ENCODE results near the gene GPR107.

GPR107 gene

DNA sequence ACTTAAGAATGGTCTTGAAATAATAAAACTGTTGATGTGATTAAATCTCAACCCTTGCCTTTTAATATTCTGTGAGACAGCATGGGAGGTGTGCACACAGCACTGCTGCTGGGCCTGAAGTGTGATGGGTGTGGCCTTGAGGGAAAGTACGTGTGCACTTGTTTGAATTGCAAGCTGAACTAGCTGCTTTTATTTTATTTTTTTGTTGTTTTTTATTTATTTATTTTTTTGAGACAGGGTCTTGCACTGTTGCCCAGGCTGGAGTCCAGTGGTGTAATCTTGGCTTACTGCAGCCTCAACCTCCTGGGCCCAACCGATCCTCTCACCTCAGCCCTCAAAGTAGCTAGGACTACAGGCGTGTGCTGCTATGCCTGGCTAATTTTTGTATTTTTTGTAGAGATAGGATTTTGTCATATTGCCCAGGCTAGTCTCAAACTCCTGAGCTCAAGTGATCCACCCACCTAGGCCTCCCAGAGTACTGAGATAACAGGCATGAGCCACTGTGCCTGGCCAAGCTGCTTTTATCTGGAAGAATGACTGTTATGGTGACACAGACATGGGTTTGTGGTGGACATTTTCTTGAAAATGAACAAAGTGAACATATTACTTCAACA, 58.9 kb downstream of the GPR107 start:
- no peak for DNase-seq

DNA sequence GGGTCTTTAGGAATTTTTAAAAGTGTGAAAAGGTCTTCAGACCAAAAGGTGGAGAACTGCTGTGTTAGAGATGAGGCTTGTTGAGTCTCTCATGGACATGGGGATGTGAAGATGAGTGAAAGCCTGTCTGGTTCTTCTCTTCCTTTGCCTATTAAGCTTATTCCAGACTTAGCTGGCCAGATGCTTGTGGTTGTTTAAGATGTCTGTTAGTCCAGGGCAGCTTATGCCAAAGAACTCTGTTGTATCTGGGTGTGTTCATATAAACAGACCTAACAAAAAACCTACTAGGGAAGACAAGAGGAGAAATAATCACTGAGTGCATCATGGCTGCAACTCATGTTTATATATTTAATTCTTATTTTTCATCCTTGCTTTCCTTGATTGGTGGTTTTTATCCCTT, 61.0 kb downstream of the GPR107 start:
- DNase-seq, result no peak

DNA sequence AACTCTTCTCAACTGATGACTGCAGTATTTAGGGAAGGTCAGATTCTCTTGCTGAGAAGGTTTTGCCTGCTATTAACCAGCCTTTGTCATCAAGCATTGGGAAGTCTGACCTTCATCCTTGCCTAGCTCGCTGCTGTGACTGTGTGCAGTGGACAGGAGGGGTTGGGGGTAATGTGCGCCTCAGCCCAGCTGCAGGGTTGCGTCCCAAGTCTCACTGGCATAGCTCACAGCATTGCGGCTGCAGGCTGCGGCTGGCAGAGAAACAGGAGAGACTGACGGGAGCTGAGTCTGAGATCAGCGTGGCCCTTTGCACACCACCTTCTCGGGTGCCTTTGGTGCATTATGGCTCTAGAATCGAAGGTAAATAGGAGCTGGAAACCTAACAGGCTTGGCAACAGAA, 62.6 kb downstream of the GPR107 start:
- DNase-seq, result no peak

DNA sequence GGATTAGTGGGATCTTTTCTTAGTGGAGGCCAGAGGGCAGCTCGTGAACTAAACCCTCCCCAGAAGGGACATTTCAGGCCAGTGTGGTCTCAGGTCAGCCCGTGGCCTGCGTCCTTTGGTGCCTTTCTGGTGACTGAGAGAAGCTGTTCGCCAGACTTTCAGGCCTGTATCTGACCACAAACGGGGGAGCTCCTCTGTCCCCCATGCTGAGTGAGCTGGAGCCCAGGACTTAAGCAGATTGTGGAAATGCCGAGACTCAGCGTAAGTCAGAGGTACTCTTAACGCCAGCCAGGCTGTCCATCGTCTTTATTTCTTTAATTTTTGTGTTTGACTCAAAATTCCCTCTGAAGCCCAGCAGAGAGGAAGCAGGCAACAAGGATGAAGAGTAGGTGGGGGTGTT, 63.7 kb downstream of the GPR107 start:
- DNase-seq, result no peak

DNA sequence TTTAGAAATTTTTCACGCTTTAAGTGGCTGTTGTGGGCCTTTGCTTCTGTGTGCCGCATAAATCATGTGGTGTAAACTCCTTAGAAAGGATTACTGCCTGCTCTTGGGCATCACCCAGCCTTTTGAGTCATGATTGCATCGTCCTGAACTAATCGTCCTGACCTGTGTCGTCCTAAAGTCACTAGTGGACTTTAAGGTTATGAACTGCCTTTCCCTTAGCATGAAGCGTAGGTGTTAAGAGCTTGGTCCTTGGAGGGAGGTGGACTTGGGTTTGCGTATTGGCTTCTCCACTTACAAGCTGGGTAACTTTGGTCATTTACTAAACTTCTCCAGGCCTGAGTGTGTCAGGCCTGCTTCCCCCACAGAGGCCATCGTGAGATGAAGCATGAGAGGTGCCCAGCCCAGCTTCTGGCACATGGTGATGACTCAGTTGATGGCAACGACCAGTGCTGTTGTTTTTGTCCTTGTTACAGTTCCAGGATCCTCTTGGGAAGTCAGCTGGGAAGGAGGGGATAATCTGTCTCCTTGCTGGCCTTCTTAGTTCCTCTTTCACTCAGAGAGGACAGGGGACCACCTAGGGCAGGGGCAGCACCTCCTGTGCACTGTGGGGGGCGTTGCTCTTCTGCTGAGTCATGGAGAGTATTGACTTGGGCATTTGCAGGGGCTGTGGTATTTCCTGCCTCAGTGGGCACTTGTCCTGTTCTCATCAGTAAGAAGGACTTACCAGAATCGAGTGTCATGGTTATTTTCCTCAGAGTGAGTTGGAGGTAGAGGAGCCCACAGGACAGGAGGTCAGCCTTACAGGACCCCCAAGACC, 64.3 kb downstream of the GPR107 start:
- no peak for DNase-seq

DNA sequence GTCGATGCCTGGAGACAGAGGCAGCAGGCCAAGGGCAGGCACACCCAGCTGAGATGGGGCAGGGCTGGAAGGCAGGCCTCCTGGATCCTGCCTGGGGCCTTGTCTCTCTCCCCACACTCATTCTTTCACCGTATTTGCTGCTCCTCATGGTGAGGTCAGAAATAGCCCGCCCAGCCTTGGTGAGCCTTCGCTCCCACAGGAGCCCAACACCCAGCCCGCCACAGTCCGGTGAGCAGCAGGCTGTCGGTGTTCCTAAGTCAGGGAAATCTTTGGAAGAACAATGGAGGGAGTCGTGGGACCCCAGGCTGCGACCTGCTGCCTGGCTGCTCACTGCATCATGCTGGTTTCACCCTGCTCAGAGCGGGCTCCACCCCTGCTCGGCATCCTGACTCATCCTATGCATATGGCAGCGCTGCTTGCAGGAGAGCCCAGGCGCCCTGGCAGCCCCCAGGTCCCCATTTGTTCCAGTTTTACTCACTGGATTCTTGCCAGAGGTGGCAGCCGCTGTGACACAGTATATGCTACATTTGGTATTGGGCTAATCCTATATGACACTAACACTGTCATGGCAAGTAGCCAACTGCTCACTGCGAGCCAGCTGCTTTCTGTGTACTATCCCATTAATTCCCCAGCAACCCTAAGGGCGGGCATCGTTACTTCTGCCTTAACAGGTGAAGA, 65.3 kb downstream of the GPR107 start:
- DNase-seq, result no peak

DNA sequence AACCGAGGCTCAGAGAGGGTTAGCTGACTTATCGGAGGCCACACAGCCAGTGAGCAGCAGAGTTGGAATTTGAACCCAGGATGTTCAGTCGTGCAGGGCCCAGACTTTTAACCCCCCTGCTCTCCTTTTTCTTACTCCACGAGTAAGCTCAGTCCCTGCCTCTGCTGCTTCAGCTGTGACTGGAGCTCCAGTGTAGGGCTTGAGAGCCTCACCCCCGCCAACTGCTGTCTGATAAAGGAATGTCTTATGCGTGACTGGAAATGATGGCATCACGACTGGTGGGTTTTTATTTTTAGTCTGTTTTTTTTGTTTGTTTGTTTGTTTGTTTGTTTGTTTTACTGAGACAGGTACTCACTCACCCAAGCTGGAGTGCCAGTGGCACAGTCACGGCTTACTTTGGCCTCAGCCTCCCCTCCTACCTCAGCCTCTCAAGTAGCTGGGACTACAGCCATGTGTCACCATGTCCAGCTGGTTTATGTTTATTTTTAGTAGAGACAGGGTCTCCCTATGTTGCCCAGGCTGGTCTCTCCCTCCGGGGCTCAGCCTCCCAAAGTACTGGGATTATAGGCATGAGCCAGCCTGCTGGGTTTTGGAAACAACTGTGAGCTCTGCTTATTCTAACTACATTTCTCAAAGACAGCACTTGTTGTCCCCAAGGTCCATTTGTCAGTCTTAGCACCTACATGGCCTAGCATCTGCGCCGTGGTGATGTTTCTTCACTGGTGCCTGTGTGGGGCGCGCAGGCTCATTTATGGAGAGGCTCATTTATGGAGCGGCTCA, 66.0 kb downstream of the GPR107 start:
- no peak for DNase-seq

DNA sequence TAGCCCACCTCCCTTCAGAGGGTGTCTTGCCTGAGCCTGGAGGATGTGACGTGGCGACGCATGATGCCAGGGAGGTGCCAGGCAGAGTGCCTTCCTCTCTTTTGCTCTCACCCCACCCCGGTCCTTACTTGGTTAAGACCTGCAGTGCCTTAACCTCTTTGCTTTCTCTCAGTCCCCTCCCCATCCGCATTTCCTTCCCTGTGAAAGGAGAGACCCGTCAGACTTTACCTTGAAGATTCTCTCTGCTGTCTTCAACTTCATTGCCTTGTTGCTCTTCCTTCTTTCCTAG, 66.5 kb downstream of the GPR107 start:
- DNase-seq, result no peak

DNA sequence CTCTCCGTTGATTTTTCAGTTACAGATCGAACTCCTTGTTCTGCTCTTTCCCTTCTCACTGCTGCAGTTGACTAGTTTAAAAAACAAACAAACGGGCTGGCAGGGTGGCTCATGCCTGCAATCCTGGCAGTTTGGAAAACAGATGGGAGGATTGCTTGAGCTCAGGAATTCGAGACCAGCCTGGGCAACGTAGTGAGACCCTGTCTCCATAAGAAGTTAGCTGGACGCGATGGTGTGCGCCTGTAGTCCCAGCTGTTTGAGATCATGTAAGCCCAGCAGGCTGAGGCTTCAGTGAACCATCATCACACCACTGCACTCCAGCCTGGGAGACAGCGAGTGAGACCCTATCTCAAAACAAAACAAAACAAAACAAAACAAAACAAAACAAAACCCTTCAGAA, 67.1 kb downstream of the GPR107 start:
- no peak for DNase-seq

DNA sequence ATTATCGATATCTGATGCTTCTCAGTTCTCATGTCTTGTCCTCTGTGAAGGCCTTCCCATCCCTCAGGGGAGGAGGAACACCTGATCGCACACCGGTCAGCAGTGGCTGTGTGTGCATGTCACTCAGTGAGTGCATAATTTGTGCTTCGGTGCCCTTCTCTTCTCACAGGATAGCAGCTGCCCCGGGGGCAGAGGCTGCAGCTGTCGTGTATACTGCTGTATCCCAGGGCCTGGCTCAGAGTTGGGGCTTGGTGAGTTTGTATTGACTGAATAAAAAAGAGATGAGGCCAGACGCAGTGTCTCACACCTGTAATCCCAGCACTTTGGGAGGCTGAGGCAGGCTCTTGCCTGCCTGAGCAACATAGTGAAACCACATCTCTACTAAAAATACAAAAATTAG, 68.8 kb downstream of the GPR107 start:
- DNase-seq, result no peak

DNA sequence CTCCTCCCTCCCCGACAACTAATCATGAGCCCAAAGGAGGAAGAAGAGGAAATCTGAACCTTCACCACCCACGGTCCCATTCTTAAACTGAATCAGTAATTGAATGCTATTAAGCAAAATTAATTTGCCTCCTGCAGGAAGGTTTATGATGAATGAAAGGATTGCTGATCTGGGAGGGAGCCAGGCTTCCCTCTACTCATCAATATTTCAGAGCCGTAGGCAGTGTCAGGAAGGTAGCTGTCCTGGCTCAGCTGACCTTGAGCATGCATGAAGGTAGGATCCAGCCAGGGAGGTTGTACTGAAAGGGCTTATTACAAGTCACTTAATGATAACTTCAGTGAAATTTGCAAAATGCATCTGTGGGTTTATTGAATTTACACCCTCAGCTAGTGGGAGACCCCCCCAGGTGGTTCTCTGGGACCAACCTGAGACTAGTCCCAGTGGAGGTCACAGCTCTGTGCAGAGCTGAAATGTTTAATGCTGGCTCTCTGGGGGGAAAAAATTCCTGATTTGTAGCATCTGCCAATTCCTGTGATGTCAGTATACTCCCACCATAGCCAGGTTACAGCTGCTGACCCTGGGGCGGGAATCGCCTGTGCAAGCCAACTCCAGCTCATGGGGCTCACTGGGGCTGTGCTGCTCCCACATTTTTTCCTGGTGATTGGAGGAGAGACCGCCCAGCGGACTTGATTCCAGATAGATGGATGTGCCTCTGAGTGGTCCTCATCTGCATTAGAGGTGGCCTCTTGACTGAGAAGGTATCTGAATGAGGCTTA, 70.6 kb downstream of the GPR107 start:
- DNase-seq, result no peak

DNA sequence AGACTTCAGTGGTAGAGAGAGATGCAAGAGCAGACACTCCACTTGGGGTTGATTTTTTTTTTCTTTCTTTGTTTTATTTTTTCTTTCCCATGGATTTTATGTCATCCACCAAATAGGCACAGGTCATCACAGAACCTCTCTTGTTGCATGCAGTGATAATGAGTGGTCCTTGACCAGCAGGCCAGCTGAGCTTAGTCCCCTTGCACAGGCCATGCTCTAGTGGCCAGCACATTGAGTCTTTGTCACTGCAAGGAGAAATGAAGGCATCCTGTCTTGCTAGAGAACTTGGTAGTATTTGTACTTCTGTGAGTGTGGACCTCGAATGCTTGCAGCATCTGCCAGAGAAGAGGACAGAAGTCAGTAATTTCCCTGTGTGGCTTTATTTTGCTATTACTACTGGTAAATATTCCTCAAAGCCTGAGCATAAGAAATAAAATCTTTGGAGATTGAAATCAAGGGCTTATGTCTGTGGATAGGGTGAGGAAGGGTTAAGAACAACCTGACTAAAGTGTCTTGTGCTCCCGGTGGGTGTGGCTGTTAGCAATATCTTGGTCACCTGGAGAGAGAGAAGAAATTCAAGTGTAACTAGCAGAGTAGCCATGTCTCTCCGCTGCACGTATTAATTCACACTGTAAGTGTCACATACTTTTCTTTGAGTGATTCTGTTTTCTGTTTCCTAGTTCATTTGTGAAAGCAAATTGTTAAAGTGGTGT, 73.2 kb downstream of the GPR107 start:
- no peak for DNase-seq

DNA sequence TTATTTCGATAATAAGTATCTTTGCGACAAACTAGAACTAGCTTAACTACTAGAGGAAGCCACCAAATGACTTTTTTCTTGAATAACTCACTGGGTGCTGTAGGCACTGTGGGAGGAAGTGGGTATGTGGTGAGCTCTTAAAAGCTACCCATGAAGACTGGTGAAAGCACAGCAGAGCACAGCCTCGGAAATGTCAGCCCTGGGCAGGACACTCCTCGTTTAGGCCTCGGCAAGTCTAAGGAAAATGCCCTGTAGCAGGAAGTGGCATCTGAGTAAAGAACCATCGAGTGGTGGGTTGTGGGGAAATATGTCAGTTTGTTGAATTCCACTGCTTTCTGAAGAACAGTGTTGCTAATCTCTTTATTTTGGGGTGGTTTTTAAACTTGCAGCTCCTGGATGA, 74.5 kb downstream of the GPR107 start:
- DNase-seq, result peak; percentile 21 to 91 (median 64)

DNA sequence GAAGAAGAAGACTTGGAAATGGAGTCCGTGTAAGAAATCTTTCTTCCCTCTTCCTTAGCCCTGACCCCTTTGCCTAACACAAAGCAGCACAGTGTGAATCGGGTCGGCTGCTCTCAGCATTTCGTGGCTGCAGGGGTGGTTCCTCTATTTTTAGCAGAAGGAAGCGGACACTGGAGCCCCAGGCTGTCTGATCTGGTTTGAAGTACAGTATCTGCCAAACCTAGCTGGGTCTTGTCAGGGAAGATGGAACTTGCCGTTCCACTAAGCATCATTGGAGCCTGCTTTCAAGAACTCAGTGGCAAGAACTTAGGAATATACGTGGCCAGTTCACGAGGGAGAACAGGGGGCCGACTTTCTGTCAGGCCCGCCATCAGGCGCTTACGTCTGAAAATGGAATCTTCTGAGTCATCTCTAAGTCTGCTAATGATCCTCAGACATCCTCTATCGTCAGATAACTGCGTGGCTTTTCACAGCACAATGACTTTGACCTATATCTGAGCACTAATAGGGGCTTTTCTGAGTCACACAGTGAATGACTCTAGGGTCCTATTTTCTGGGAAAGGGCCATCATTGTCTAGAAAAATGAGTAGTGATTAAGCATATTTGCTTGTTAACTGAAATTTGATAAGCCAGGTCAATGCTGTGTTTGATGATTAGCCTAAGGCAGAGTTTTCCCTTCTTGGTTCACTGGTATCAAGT, 75.2 kb downstream of the GPR107 start:
- DNase-seq, result peak in 4 of 5 donors; percentile 27 to 87 (median 50)

DNA sequence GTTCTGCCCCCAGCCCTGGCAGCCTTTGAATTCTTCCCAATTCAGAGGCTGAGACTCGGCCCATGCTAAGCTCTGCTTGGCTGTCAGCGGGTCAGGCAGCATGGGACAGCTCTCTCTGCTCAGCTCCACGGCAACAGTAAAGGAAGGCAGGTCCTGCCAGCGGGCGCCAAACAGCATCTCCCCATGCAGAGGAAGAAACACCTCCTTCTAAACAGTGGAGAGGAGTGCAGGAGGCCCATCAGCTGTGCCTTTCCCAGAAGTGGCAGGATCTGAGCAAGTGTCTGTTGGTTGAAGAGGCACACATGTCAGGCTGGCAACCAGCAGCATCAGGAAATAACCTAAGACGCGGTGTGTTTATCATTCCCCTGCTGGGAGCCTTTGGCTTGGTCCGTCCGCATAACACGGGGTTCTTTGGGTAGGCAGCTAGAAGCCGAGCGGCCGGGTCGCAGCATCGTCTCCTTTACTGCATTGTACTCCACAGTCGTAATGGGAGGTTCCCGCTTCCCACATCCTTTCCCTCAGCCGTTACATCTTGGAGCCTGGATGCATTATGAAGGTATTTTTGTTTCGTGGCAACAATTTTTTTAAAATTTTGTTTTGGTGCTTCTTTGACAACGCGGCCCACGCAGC, 75.8 kb downstream of the GPR107 start:
- DNase-seq, result no peak

DNA sequence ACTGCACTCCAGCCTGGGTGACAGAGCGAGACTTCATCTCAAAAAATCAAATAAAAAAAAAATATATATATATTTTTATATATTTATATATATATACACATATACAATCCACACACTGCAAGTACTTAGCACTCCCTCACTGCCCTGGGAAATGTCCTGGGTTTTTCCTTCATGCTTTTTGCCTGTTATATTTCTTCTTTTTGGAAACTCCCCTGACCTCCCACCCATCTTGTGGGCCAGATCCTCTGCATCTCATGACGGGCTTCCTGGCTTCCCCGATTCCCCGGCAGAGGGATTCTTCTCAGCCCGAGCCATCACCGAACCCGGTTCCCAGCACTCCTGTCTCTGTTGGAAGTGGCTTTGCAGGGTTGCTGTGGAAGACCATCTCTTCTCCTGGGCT, 79.0 kb downstream of the GPR107 start:
- no peak for DNase-seq

DNA sequence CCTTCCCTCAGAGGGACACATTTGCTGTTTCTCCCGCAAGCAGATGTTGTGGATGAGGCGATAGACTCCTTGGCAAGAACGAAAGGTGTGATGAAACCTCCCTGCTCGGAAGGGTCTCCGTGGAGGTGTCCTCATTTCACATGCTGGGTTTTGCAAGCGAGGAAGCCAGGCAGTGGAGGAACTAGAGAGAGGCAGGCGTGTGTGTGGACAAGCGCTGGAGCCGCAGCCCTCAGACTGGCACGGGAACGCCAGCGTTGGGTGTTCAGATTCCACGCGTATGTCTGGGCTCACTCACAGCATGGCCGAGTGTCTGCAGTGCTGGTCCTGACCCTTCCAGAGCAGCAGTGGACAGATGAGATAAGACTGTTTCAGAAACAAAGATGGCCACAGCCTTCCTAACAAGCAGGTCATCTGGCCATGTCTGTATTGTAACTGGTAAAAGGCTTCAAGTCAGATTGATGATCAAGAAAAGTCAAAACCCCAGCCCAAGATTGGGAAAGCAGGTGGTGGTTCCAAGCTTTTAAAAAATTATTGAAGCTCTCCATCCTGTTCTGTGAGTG, 83.5 kb downstream of the GPR107 start:
- DNase-seq, result no peak

DNA sequence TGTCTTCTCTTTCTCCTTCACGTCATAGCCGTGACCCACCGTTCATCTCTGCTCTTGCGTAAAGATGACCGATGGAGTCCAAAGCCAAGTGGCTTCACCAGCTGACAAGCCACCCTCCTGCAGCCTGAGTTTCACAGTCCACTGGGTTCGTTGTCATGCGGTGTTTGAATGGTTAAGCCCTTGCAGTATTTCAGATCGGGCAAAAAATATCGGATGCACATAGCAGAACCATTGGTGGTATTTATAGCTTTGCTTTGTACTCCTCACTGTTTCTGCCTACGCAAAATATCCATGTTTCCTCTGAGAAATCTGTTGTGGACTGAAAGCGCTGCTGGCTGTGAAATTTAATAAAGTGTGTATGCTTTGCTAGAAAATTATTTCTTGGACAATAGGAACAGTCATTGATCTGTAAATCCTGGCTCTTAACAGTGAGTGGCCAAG, 84.0 kb downstream of the GPR107 start:
- no peak for DNase-seq

DNA sequence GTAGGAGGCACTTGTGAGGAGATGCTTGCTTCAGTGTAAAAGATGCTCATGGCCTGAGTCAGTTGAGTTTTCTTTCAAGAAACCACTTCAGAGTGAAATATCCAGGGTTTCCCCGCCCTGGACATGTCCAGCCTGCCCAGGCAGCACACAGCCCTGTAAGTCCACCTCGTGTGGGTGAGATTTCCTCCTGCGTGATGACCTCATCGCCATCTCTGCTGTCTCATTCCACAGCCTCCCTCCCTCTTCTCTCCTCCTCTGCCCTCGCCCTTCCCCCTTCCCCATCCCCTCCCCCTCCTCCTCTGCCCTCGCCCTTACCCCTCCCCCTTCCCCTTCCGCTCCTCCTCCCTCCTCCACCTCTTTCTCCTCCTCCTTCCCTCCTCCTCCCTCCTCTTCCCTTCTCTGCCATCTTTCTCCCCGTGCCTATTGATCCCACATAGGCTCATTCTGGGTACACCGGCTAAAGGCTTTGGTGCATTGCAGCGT, 84.5 kb downstream of the GPR107 start:
- peak in 1 of 5 donors; percentile 13 for DNase-seq

DNA sequence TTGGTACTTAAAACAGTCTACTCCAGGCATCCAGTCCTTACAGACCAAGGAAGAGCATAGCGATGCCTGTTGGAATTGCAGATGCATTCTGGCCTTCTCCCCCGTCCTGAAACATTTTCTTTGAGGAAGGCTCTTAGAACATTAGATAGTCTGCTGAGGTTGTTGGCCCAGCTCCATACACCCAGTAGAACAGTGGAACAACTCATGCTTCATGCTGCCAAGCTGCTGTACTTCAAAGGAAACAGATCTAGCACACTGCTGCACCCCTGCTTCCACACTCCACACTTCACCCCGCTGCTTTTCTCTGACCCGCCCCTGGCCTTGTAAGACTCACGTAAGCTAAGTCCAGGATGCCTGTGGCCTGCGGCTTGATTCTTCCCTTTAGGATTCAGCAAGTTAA, 85.1 kb downstream of the GPR107 start:
- DNase-seq, result no peak

Data from T-helper 1 cell (primary cell).